Body of pancreas (tissue), 4 donors: Measurements from ENCODE around the gene MUC12. TPM values are rescaled to one million over a fixed set of nuclear protein-coding genes. Genes with fewer than 3 reads are reported as not detected.

Experiments used
- ATAC-seq: fragments of 150-250 bp; one replicate; pipeline ENCODE4 v1.9.1; 2016
- DNase-seq, 4 donors: peaks; one replicate each; pipeline ENCODE4 v3.0.0-alpha.2; 2019
- H3K27ac ChIP-seq, 4 donors: fragments of 200-600 bp; sonication (generic); 1 replicate in 3 of 4; 2 replicates in 1 of 4; pipeline versions ENCODE4 v1.5.1 to v1.6.1; 2016 to 2019; ENCODE audit warnings: mild to moderate bottlenecking in 1 of 4, mixed read lengths in 1 of 4, moderate library complexity in 1 of 4
- H3K27me3 ChIP-seq, 2 donors: fragments of 200-600 bp; sonication (generic); one replicate each; pipeline ENCODE4 v1.6.0; 2016; ENCODE audit warnings: mild to moderate bottlenecking in 1 of 2
- H3K36me3 ChIP-seq, 2 donors: fragments of 200-600 bp; sonication (generic); replicated peaks in 1 of 2; 2 replicates each; pipeline ENCODE4 v1.5.1; 2016; ENCODE audit warnings: low read depth in 2 of 2; ENCODE audit not compliant: insufficient read depth in 1 of 2
- H3K4me1 ChIP-seq: fragments of 200-600 bp; sonication (generic); one replicate; pipeline ENCODE4 v1.6.0; 2016
- H3K4me3 ChIP-seq, 2 donors: fragments of 200-600 bp; sonication (generic); 1 replicate in 1 of 2; 2 replicates in 1 of 2; pipeline ENCODE4 v1.5.1; 2016 to 2019
- H3K9me3 ChIP-seq, 3 donors: fragments of 200-600 bp; sonication (generic); 1 replicate in 2 of 3; 2 replicates in 1 of 3; pipeline ENCODE4 v1.5.1; 2016
- CTCF ChIP-seq, 7 experiments: fragments of 450-650 bp in 4 of 7; fragments of 200-600 bp in 3 of 7; sonication (generic) in 3 of 7; IDR thresholded peaks; one replicate each; pipeline ENCODE4 v1.5.1; 2016 to 2019; ENCODE audit warnings: antibody characterized with exemption in 7 of 7
- POLR2A ChIP-seq, 3 donors: fragments of 450-650 bp; IDR thresholded peaks; one replicate each; pipeline ENCODE4 v1.6.1; 2016; ENCODE audit warnings: antibody characterized with exemption in 3 of 3, mild to moderate bottlenecking in 2 of 3
- WGBS, 2 donors: methylation state at CpG; one replicate each; pipeline ENCODE4 v1.1.5; 2017; 5-methylcytosine and 5-hydroxymethylcytosine counted together
- intact Hi-C: fragments of 100-400 bp; cut with DNase I; formaldehyde crosslinking; loops from one replicate; pipeline ENCODE4 v1.15.1; 2023
- total RNA-seq, 2 donors: library from RNA; depleted of rRNA; stranded (reverse); fragments of >200 nt; gene quantifications; one replicate each; pipeline ENCODE4 v1.1.0, GENCODE V29; 2016

The MUC12 gene
- total RNA-seq, 2 donors from 2014 or later = not detected

GRCh38 chr7:100965723-100966541, 3.4 kb upstream of the MUC12 start:
- peak; percentile 61 to 97 (median 88) for TF ChIP-seq CTCF (IDR thresholded peaks at IDR 0.05)
- TF ChIP-seq POLR2A (IDR thresholded peaks at IDR 0.05) = no peak
- ATAC-seq (peak; percentile 85), DNase-seq (peak; percentile 70 to 86 (median 84))
- Histone ChIP-seq H3K9me3 (no peaks in the 10 kb centered on the region), H3K36me3 (no peaks in the 10 kb centered on the region), H3K27me3 (peaks cover 0 to 39% of the 10 kb centered on the region in 2 donors), H3K4me1 (peaks cover 19% of the 10 kb centered on the region), H3K4me3 (no peak overlapping the region), H3K27ac (no peak overlapping the region)
- 4 to 6% methylated on average over 14 to 56 of the region's 58 CpGs for WGBS, 2 donors
- intact Hi-C loops = no loop called here

- no peak overlapping the region for H3K4me3 ChIP-seq
- DNase-seq (peak in 1 of 4 donors; percentile 20), ATAC-seq (peak; percentile 15)
- intact Hi-C loops = no loop called here
- H3K36me3 ChIP-seq = no peaks in the 10 kb centered on the region
- TF ChIP-seq POLR2A (IDR thresholded peaks at IDR 0.05) (no peak), CTCF (IDR thresholded peaks at IDR 0.05) (no peak)
- H3K27me3 ChIP-seq = peaks cover 0 to 35% of the 10 kb centered on the region in 2 donors
- 7 to 11% methylated on average over 24 to 40 of the region's 40 CpGs for WGBS, 2 donors
- peaks cover 19% of the 10 kb centered on the region for H3K4me1 ChIP-seq
- H3K9me3 ChIP-seq = no peaks in the 10 kb centered on the region
- no peak overlapping the region for H3K27ac ChIP-seq
Measured at GRCh38 chr7:100966542-100967291, 2.6 kb upstream of the MUC12 start.

- DNase-seq (no peak), ATAC-seq (no peak)
- intact Hi-C loops = no loop called here
- H3K9me3 ChIP-seq = no peaks in the 10 kb centered on the region
- TF ChIP-seq CTCF (IDR thresholded peaks at IDR 0.05) (no peak), POLR2A (IDR thresholded peaks at IDR 0.05) (no peak)
- H3K4me1 ChIP-seq = peaks cover 19% of the 10 kb centered on the region
- no peak overlapping the region for H3K4me3 ChIP-seq
- no peaks in the 10 kb centered on the region for H3K36me3 ChIP-seq
- no peak overlapping the region for H3K27ac ChIP-seq
- peaks cover 0 to 35% of the 10 kb centered on the region in 2 donors for H3K27me3 ChIP-seq
- WGBS, 2 donors = 37 to 39% methylated on average over 13 of the region's 13 CpGs
Measured at GRCh38 chr7:100967292-100967863, 2.0 kb upstream of the MUC12 start.

GRCh38 chr7:100968031-100968430, 1.3 kb upstream of the MUC12 start:
- 8 to 13% methylated on average over 5 to 6 of the region's 6 CpGs for WGBS, 2 donors
- TF ChIP-seq POLR2A (IDR thresholded peaks at IDR 0.05) (no peak), CTCF (IDR thresholded peaks at IDR 0.05) (no peak)
- peaks cover 19% of the 10 kb centered on the region for H3K4me1 ChIP-seq
- intact Hi-C loops = no loop called here
- DNase-seq (no peak), ATAC-seq (no peak)
- peaks cover 0 to 35% of the 10 kb centered on the region in 2 donors for H3K27me3 ChIP-seq
- H3K9me3 ChIP-seq = no peaks in the 10 kb centered on the region
- H3K4me3 ChIP-seq = no peak overlapping the region
- no peak overlapping the region for H3K27ac ChIP-seq
- no peaks in the 10 kb centered on the region for H3K36me3 ChIP-seq
